ENCODE results near the gene ZMIZ1.

GRCh38 chr10:79140855-79141254 is 72.1 kb downstream of the ZMIZ1 start:
- TF ChIP-seq CTCF (IDR thresholded peaks at IDR 0.05) (no peak), POLR2A (IDR thresholded peaks at IDR 0.05) (no peak)

Measured in body of pancreas (tissue), 4 donors.